WTC11 (cell line): ENCODE data around the gene ARHGEF39. TPM values are rescaled to one million over a fixed set of nuclear protein-coding genes. Genes with fewer than 3 reads are reported as not detected.

Source experiments
- ATAC-seq: fragments of 200-7000 bp; cut with Tn5 transposase; 2 replicates; pipeline ENCODE4 v1.10.0; 2021; ENCODE audit warnings: mild to moderate bottlenecking, moderate library complexity
- CTCF ChIA-PET: fragments of 300-600 bp; sonication (Branson Sonifier 250); formaldehyde crosslinking; loops from one replicate; lab custom pipeline; 2021; ENCODE audit warnings: antibody characterized with exemption; lab: Charles Lee
- POLR2A ChIA-PET: fragments of 350-600 bp; sonication (Branson Sonifier 250); formaldehyde crosslinking; loops from one replicate; lab custom pipeline; 2021; ENCODE audit warnings: antibody characterized with exemption; lab: Charles Lee
- DNase-seq: peaks from one replicate; pipeline ENCODE4 v3.0.0; 2021; ENCODE audit warnings: low spot score
- H3K27ac Mint-ChIP-seq: 2 replicates; pipeline ENCODE4 v1.8.0; 2021; ENCODE audit warnings: mixed read lengths
- H3K27me3 Mint-ChIP-seq: 2 replicates; pipeline ENCODE4 v1.8.0; 2021; ENCODE audit warnings: low read depth, mild to moderate bottlenecking, moderate library complexity, mixed read lengths
- H3K36me3 Mint-ChIP-seq: 2 replicates; pipeline ENCODE4 v1.8.0; 2021; ENCODE audit warnings: mixed read lengths
- H3K4me1 Mint-ChIP-seq: 2 replicates; pipeline ENCODE4 v1.8.0; 2022; ENCODE audit warnings: mixed read lengths
- H3K4me3 Mint-ChIP-seq: 2 replicates; pipeline ENCODE4 v1.8.0; 2021; ENCODE audit warnings: mild to moderate bottlenecking, moderate library complexity, mixed read lengths
- H3K9me3 Mint-ChIP-seq: 2 replicates; pipeline ENCODE4 v1.8.0; 2021; ENCODE audit warnings: mixed read lengths
- ATF2 ChIP-seq: sonication (generic); formaldehyde crosslinking; IDR thresholded peaks from 2 replicates; pipeline ENCODE4 v1.8.1; 2022; ENCODE audit warnings: low read depth, missing genetic modification reagents, borderline replicate concordance
- ATF3 ChIP-seq: sonication (generic); formaldehyde crosslinking; conservative IDR thresholded peaks from 2 replicates; pipeline ENCODE4 v1.8.1; 2022; ENCODE audit warnings: mild to moderate bottlenecking, missing genetic modification reagents
- CDX4 ChIP-seq: fragments of 250-450 bp; sonication (Bioruptor Pico); IDR thresholded peaks from 2 replicates; pipeline ENCODE4 v1.9.0; 2021; ENCODE audit warnings: moderate library complexity, mild to moderate bottlenecking, inconsistent platforms, borderline replicate concordance
- EMX1 ChIP-seq: fragments of 250-450 bp; sonication (Bioruptor Pico); IDR thresholded peaks from 2 replicates; pipeline ENCODE4 v1.8.0; 2021; ENCODE audit warnings: mild to moderate bottlenecking
- ERG ChIP-seq: fragments of 250-450 bp; sonication (Bioruptor Pico); IDR thresholded peaks from 2 replicates; pipeline ENCODE4 v1.8.0; 2021; ENCODE audit warnings: mild to moderate bottlenecking
- HMGXB4 ChIP-seq: sonication (generic); formaldehyde crosslinking; IDR thresholded peaks from 2 replicates; pipeline ENCODE4 v1.8.1; 2023; ENCODE audit warnings: mild to moderate bottlenecking, moderate library complexity, missing genetic modification reagents
- IRF2 ChIP-seq: sonication (generic); formaldehyde crosslinking; IDR thresholded peaks from 2 replicates; pipeline ENCODE4 v1.8.0; 2022; ENCODE audit warnings: low read depth, missing genetic modification reagents, borderline replicate concordance
- KAT7 ChIP-seq: sonication (generic); formaldehyde crosslinking; IDR thresholded peaks from 2 replicates; pipeline ENCODE4 v1.8.1; 2023; ENCODE audit warnings: missing genetic modification reagents, mild to moderate bottlenecking, borderline replicate concordance
- NR3C1 ChIP-seq: sonication (generic); formaldehyde crosslinking; conservative IDR thresholded peaks from 2 replicates; pipeline ENCODE4 v1.8.1; 2023; ENCODE audit warnings: low read depth, mild to moderate bottlenecking, missing genetic modification reagents
- PRDM15 ChIP-seq: sonication (generic); formaldehyde crosslinking; IDR thresholded peaks from 2 replicates; pipeline ENCODE4 v1.8.0; 2022; ENCODE audit warnings: missing genetic modification reagents
- RELA ChIP-seq: sonication (generic); formaldehyde crosslinking; IDR thresholded peaks from 2 replicates; pipeline ENCODE4 v1.8.1; 2022; ENCODE audit warnings: missing genetic modification reagents, mild to moderate bottlenecking, borderline replicate concordance
- SMAD3 ChIP-seq: sonication (generic); formaldehyde crosslinking; IDR thresholded peaks from 2 replicates; pipeline ENCODE4 v1.8.0; 2022; ENCODE audit warnings: missing genetic modification reagents, mild to moderate bottlenecking, borderline replicate concordance
- SMAD4 ChIP-seq: sonication (generic); formaldehyde crosslinking; IDR thresholded peaks from 2 replicates; pipeline ENCODE4 v1.8.0; 2022; ENCODE audit warnings: mild to moderate bottlenecking, missing genetic modification reagents
- ZBTB43 ChIP-seq: sonication (generic); formaldehyde crosslinking; IDR thresholded peaks from 2 replicates; pipeline ENCODE4 v1.8.1; 2023; ENCODE audit warnings: mild to moderate bottlenecking, missing genetic modification reagents
- ZMAT4 ChIP-seq: fragments of 250-450 bp; sonication (Bioruptor Pico); IDR thresholded peaks from 2 replicates; pipeline ENCODE4 v1.9.0; 2021; ENCODE audit warnings: mild to moderate bottlenecking
- ZNF232 ChIP-seq: sonication (generic); formaldehyde crosslinking; IDR thresholded peaks from 2 replicates; pipeline ENCODE4 v1.8.0; 2022; ENCODE audit warnings: mild to moderate bottlenecking, missing genetic modification reagents
- ZNF423 ChIP-seq: fragments of 250-450 bp; sonication (Bioruptor Pico); IDR thresholded peaks from 2 replicates; pipeline ENCODE4 v2.1.2; 2022; ENCODE audit warnings: mild to moderate bottlenecking, moderate library complexity
- total RNA-seq: library from RNA; stranded (reverse); gene quantifications from 3 replicates; pipeline ENCODE4 v1.2.3, GENCODE V29; 2021
- TF ChIP-seq, protein P1 (sequence below): sonication (generic); formaldehyde crosslinking; IDR thresholded peaks from 2 replicates; pipeline ENCODE4 v1.8.0; 2022; ENCODE audit warnings: mild to moderate bottlenecking, missing genetic modification reagents

Gene ARHGEF39
- total RNA-seq, 1 experiment from 2014 or later: 23.8 TPM

DNA sequence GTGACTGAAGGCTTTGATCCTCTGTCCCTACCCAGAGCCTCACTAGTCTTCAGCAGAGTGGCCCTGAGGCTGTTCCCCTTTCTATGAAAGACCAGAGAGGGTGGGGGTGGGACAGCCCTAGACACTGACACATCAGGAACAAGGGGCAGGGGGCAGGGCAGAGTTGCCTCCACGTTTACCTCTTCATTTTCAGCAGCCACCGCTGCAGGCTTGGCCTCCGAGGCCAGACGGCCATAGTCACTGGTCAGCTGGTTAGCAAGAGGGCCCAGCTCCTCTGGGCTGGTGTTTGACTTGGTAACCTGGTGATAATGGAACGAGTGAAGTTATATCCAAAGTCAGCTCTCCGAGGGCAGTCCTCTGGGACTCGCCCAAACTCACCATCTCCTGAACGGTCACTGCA is 40.4 kb upstream of the ARHGEF39 start:
- CTCF ChIA-PET: interaction anchor here (2.5 kb wide), 1 partner anchor 9 kb away, joined by 14 read pairs; no protein-coding TSS in a partner anchor
- peaks cover 67% of the 10 kb centered on the region for H3K36me3 Mint-ChIP-seq
- H3K4me3 Mint-ChIP-seq: no peak overlapping the region
- DNase-seq (no peak), ATAC-seq (no peak)
- no peak for TF ChIP-seq SMAD4 (CRISPR knock-in tag)
- TF ChIP-seq, protein P1, sequence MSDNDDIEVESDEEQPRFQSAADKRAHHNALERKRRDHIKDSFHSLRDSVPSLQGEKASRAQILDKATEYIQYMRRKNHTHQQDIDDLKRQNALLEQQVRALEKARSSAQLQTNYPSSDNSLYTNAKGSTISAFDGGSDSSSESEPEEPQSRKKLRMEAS (CRISPR knock-in tag): no peak
- no peak for TF ChIP-seq SMAD3 (CRISPR knock-in tag)
- no peak for TF ChIP-seq ZBTB43 (CRISPR knock-in tag)
- no peak for TF ChIP-seq ATF3 (CRISPR knock-in tag)
- TF ChIP-seq HMGXB4 (CRISPR knock-in tag): no peak
- no peak for TF ChIP-seq RELA (CRISPR knock-in tag)
- no peak for TF ChIP-seq PRDM15 (CRISPR knock-in tag)
- TF ChIP-seq CDX4: no peak
- TF ChIP-seq ZNF423: no peak
- no peak for TF ChIP-seq ZMAT4 (CRISPR knock-in tag)
- no peak for TF ChIP-seq ATF2 (CRISPR knock-in tag)
- TF ChIP-seq KAT7: no peak
- TF ChIP-seq ERG: no peak
- no peak for TF ChIP-seq NR3C1
- no peak for TF ChIP-seq ZNF232 (CRISPR knock-in tag)
- TF ChIP-seq IRF2 (CRISPR knock-in tag): no peak
- TF ChIP-seq EMX1 (CRISPR knock-in tag): no peak
- POLR2A ChIA-PET: interaction anchor here (0.6 kb wide), 1 partner anchor 41 kb away, joined by 3 read pairs; the partner anchor contains the start of gene ARHGEF39
- no peaks in the 10 kb centered on the region for H3K4me1 Mint-ChIP-seq
- no peaks in the 10 kb centered on the region for H3K9me3 Mint-ChIP-seq
- H3K27ac Mint-ChIP-seq: no peak overlapping the region
- H3K27me3 Mint-ChIP-seq: no peaks in the 10 kb centered on the region
